HG03342 (cell line): ENCODE results near the gene OGG1.

Experiments
- ATAC-seq: cut with Tn5 transposase; IDR thresholded peaks from one replicate; pipeline ENCODE4 v1.9.1; 2021; ENCODE audit warnings: mild to moderate bottlenecking, moderate library complexity; ENCODE audit not compliant: unreplicated experiment

OGG1 gene

DNA sequence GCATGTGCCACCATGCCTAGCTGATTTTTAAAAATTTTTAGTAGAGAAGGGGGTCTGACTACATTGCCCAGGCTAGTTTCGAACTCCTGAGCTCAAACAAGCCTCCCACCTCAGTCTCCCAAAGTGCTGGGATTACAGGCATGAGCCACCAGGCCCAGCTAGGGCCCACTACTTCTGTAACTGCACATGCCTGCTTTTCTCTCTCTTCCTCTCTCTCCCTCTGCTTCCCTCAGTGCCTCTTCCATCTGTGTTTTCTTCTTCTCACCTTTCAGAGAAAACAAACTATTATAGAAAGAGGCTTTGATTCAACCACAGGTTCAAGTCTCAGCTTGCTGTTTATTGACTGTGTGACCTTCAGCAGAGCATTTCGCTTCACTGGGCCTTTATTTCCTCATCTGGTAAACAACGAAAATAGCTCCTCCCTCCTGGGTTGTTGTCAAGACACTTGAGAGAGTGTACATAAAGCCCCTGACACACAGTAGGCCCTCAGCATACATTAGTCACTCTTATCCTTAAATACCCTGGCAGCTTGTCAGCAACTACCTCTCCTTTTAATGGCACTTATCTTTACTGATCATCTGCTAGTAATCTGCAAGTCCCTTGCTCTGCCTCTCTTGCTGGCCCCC is 32.3 kb downstream of the OGG1 start:
- ATAC-seq = no peak

DNA sequence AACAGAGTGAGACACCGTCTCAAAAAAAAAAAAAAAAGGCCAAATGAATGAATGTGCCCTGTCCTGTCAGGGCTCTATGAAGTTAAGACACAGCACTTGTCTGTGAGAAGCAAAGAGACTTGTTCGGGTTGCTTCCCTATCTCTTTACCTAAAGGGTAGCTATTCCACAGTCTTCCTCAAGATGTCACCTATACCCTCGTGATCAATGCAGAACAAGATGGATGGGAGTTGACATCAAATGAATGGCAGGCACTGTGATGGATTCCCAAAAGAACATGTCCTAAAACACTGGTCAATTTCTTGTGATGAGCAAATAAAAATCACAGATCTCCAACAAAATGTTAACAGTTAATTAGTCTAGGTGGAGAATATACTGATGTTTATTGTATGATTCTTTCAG is 33.0 kb downstream of the OGG1 start:
- ATAC-seq = no peak

DNA sequence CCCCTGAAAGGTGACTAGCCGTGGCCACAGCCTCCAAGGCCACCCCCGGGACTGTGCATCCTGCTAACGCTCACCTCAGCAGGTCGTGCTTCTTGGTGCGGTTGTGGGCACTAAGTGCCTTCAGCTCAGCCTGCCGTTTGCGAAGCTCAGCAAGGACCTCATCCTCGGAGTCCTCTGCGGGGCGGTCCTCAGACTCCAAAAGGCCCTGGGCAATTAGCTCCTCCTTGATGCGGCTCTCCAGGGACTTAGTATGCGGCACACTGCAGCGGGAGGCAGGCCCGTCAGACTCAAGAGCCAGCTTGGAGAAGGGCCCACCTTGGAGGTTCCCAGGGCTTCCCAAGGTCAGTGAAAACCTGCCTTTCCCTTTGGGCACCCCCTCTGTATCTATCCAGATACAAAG is 34.2 kb downstream of the OGG1 start:
- no peak for ATAC-seq

DNA sequence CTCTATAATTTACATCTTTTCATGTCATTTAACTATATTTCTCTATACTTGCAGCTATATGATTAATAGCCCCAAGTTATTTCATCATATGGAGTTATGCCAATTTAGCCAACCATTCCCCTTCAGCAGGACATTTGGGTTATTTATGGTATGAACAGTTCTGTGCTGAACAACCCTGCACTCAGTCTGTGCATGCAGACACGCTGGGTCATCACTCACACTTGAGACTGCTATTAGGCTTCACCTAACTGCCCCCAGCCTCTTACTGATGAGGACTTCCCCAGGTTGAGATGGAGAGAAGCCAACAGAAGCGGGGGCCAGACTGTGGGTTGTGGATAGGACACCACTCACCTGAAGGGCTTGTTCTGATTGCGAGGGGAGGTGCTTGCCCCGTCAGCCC is 35.2 kb downstream of the OGG1 start:
- ATAC-seq = no peak

DNA sequence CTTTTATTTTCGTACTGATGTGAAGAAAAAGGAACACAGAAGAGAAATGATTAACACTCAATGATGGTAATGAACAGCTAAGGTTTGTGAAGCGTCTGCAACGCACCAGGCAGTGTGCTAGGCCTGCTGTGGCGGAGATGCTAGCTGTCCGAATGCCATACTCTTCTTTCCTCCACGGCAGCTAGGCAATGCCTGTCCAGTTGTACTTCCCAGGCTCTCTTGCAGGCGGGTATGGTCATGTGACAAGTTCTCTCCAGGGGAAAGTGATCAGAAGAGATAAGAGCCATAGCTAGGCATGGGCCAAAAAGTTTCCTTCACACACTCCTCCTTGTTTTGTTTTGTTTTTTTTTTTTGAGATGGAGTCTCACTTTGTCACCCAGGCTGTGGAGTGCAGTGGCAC is 35.9 kb downstream of the OGG1 start:
- ATAC-seq = no peak

DNA sequence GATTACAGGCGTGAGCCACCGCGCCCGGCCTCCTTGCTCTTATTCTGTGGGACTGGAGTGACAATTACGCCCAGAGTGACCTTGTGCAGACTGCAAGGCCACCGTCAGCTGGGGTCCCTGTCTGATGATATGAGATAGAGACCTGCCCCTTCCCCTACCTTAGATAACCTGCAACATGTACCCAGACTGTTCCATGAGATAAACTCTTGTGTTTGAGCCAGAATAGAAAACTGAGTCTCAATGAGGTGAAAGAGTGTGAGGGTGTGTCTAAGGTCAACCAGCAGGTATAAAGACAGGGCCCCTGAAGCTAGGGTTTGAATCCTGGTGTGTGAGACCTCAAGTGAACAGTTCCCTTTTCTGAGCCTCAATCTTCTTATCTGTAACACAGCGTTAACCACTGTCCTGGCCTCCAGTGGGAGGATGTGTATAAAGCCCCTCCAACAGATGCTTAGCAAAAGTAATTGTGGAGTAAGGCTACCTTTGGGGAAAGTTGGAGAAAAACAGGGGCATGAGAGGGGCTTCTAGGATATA is 36.5 kb downstream of the OGG1 start:
- no peak for ATAC-seq

DNA sequence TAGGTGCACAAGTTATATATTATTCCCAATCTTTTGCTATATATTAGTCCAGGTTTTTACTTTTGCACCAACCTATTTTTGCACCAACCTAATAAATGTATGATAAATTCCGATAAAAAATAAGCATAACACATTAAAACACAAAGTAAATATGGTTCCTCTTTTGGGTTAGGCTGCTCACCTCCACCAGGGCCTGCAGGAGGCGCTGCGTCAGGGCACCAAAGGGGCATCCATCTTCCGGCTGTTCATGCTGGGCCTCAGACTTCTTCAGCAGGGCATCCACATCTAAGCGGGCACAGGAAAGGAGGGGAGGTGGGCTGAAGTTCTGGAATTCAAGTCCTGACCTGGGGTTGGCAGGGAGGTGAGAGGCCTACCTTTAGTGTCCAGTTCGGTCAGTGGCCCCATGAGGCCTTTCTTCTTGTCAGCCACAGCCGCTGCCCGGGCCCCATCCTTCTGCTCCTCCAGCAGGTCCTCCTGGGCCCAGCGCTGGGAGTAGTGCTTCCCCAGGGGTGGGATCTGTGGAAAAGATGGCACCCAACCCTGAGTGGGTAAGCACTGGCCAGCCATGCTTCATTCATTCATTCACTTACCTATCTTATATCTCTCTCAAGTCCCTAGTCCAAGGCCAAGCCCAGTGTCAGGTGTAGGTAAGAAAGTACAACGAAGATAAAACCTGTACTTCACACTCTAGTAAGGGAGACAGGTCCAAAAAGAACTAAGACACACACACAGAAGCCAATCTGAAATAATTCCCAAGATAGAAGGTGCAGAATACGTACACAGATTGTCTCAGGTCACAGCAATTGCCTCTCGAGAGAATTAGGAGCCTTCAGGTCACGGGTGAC is 37.3 kb downstream of the OGG1 start:
- no peak for ATAC-seq

DNA sequence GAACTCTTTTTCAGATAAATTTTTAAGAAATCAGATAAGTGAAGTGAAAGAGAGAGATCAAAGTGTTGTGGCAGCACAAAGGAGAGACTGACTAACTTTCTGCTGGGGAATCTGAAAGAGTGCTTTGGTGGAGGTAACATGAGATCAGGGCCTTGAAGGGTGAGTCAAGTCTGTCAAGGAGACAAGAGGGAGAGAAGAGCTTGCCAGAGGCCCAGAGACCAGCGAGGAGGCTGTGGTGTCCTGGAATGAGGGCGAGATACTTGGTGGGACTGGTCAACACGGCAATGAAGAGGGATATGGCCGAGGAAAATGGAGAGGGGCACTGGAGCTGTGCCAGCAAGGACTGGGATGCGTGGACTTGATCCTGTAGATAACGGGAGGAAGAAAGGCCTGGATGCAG is 38.0 kb downstream of the OGG1 start:
- no peak for ATAC-seq

DNA sequence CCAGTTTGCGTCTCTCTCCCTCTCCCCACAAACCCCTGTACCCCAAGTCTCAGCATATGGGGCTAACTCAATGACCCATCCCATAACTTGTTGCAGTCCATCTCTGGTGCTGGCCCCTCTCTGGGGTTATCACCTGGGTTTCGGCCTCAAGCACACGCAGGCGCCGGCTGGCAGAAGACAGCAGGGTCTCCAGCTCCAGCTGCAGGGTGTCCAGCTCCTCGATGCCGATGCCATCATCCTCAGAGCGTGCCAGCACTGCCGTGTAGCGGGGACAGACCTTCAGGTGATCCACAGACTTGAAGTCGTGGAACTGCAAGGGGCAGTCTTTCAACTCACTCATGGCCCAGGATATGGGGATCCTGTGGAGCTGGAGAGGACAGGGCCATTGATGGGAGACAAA is 41.4 kb downstream of the OGG1 start:
- ATAC-seq = no peak

DNA sequence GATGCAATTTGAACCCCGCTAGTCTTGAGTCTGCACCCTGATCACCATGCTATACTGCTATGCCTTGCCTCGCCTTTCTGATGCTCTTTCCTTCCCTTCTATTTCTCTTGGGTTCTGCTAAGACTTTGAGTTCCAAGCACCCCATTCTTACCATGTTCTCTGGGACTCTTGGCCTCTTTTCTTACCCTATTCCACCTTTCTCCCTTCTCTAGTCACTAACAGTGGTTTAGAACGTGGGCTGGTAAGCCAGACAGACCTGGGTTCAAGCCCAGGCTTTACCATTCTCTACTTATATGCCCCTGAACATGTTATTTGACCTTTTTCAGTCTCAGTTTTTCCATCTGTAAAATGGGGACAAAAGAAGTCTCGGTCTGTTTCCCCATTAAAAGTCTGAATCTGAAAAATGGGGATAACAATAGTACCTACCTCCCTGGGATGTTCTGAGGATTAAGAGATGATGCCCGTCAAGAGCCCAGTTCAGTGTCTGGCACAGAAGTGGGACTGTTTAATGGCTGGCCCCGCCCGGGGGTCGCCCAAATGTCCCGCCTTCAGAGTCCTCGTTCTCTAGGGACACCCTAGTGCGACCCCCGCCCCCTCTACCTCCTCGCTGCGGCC is 42.1 kb downstream of the OGG1 start:
- no peak for ATAC-seq

DNA sequence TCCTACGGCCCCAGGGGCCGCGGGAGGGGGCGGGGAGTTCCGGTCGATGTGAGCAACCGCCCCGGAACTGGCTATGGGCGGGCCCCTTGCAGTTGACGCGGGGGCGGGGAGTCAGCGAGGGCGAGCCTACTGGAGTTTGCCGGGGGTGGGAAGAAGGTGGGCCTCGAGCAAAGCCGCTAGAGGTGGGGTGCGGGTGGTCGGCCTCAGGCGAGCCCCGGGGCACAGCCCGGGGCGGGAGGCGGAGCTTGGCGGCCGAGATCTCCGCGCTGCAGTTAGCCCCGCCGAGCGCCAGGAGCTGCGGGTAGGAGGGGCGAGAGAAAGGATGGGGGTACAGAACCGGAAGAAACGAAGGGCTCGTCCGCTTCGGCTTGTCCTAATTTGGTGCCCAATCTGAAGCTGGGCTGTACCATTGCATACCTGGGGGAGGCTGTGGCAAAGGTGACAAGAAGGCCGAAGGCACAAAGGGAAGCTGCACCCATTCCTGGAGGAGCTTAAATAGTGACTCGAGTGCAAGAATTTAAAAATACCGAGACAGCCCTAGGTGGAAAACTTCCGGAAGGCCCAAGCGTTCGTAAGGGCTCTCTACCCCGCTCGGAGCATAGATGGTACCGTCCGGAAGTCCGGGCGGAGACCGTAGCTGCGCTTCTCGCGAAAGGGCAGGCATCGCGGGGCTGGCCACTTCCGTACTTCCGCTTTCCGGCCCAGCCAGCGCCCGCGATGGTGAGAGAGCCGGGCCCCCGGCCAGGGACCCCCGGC is 42.8 kb downstream of the OGG1 start, which contains the start of the genes ARPC4 and TADA3:
Gene ARPC4 (plus strand): TSS at position 678 of the 756 bp plus-strand sequence. CDS start 40 bp downstream, at position 718.
Gene TADA3 (minus strand): TSS at position 69 of the 756 bp plus-strand sequence. CDS start 1,007 bp downstream, outside the sequence.
- ATAC-seq = peak; percentile 80

DNA sequence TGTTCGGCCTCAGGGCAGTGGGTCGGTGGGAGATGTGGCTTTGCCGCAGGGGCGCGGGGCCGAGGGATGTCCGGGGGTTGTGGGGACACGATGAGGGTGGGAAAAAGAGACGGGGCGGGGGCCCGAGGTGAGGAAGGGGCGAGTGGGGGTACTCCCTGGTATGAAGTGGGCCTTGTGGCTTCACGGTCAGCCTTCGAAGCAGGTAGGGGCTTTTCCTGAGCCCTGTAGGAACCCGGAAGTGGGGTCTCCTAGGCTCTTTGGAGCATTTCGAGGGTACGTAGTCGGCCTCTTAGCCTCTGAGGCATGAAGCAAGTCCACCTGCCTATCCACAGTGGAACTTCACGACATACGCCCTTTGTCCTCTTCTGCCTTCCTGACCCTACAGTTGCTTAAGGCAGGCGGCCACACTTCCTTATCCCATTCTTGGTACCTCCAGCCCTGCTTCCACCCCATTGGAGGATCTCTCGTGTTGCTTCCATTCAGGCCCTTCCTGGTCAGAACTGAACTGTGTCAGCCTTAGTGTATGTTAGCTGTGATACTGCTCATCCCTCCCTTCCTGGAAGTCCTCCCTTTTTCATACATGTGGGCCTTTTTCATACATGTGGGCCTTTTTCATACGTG is 43.5 kb downstream of the OGG1 start:
- no peak for ATAC-seq

DNA sequence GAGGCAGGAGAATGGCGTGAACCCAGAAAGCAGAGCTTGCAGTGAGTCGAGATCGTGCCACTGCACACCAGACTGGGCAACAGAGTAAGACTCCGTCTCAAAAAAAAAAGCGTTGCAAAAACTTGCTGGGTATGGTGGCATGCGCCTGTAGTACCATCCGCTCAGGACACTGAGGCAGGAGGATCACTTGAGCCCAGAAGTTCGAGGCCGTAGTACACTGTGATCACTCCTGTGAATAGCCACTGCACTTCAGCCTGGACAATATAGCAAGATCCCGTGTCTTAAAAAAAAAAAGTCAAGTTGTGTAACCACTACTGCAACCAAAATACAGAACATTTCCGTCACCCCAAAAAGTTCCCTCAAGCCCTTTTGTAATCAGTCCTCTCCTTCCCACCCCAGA is 44.6 kb downstream of the OGG1 start:
- no peak for ATAC-seq

DNA sequence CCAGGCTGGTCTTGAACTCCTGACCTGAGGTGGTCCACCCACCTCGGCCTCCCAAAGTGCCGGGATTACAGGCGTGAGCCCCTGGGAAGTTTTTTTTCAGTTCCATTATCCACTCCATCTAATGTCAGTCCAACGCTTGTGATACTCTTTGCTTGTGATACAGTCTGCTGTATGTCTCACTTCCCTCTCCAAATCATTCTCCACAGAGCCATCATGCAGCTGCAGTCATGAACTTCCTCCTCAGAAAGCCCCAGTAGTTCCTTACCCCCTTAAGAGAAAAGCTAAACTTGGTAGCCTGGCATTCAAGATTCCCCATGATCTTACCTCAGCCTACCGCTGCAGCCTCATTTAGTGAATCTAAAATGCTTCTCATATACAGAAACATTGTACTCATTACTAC is 45.5 kb downstream of the OGG1 start:
- ATAC-seq = no peak

DNA sequence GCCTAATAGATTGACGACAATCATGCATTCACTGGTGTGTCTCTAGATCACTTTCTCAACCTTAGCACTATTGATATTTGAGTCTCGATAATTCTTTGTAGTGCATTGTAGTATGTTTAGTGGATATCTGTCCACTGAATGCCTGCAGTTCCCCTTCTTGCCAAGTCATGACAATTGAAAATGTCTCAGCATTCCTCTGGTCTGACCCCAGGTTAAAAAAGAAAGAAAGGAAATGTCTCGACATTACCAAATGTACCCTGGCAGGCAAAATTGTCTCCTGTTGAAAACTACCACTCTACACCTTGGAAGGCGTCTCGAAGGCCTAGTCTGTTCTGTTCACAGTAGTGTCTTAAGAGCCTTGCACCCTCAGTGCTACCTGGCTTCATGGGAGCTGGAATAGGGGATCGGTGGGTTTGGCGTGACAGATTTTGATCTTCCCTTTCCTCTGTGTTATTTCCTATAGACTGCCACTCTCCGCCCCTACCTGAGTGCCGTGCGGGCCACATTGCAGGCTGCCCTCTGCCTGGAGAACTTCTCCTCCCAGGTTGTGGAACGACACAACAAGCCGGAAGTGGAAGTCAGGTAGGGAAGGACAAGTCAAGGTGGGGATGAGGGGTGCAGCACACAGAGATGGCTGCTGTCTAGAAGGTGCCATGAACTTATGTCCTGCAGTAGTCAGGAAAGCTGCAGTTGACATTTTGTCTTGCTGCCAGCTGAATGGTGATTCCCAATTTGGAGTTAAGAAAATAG is 47.6 kb downstream of the OGG1 start:
- no peak for ATAC-seq

DNA sequence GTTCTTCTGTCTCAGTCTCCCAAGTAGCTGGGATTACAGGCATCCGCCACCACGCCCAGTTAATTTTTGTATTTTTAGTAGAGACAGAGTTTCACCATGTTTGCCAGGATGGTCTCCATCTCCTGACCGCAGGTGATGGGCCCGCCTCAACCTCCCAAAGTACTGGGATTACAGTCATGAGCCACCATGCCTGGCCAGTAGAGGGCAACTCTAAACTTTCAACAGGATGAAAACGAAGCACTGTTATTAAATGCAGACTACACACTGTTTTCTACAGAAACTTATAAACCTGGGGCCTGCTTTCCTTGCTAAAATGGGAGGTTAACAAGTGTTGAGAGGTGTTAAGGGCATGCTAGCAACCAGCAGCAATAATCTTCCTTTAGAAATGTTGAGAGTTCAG is 50.8 kb downstream of the OGG1 start:
- ATAC-seq = no peak

DNA sequence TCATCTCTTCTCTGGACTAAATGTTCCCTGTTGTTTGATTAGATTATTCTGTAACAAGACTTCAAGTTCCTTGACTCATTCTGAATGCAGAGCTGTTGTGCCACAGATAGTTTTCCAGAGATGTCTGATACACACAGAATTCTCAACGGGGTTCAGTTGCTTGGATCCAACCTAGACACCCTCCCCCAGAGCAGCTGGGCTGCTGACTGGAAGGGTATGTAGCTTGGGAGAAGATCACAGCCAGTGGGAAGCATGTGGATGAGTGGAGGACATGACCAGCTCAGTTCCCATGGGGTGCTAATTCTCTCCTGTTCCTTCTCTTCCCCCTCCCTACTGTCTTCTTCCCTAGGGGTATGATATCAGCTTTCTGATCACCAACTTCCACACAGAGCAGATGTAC is 53.7 kb downstream of the OGG1 start:
- ATAC-seq = no peak

DNA sequence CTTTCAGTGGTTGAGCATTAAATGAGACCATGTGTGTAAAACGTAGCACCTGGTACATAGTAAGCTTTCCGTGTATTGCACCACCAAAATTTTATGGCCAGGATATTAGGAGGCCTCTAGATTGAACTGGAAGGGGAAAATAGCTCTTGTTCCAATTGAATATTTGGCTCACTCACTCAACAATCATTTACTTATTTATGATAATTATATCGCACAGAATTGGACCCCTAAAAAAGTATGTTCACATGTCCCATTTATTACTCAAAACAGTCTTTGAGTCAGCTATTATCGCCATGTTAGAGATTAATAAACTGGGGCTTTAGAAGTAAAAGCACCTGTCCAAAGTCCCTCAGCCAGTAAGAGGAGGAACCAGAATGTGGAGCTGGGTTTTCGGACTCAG is 55.2 kb downstream of the OGG1 start:
- no peak for ATAC-seq

DNA sequence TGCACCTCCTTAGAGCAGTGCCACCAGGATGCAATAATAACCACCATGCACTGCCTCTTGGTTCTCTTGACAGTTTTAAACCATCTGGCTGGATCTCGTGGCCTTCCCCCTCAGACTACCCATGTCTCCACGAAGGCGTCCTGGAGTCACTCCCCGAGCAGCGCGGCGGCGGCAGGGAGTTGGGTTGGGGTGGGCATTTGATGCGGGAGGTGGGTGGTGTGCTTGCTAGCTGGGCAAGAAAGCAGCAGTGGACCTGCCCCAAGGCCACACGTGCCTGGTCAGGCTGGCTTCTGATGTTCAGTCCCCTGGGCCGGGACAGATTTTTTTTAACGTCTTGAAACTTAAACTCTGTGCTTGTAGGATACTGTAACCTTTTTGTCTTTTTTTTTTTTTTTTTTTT is 56.4 kb downstream of the OGG1 start:
- ATAC-seq = no peak
